Adipose tissue (tissue), 3 donors: ENCODE measurements around the gene NBPF8. TPM values are rescaled to one million over a fixed set of nuclear protein-coding genes. Genes with fewer than 3 reads are reported as not detected.
"Not testable (repeated sequence)": the region's sequence is repeated elsewhere in the genome, so short reads cannot be mapped to it uniquely, and the experiment has no call there.

Source experiments
- H3K27ac ChIP-seq: one replicate; pipeline ENCODE4 v1.5.1; 2013; ENCODE audit warnings: low read depth, low read length
- WGBS, 3 donors: extraction: QIAGEN DNeasy Blood & Tissue Kit; methylation state at CpG; one replicate each; pipeline ENCODE4 v1.1.7; 2013; 5-methylcytosine and 5-hydroxymethylcytosine counted together
- polyA plus RNA-seq, 3 donors: library from polyadenylated mRNA; stranded (reverse); fragments of 200-250 nt; gene quantifications; one replicate each; pipeline ENCODE4 v1.2.3, GENCODE V29; 2013
- donor health status: healthy with polysubstance abuse.
- donor health status: Bipolar disorder and iron deficiency.
- donor health status: healthy.

The NBPF8 gene, protein sequence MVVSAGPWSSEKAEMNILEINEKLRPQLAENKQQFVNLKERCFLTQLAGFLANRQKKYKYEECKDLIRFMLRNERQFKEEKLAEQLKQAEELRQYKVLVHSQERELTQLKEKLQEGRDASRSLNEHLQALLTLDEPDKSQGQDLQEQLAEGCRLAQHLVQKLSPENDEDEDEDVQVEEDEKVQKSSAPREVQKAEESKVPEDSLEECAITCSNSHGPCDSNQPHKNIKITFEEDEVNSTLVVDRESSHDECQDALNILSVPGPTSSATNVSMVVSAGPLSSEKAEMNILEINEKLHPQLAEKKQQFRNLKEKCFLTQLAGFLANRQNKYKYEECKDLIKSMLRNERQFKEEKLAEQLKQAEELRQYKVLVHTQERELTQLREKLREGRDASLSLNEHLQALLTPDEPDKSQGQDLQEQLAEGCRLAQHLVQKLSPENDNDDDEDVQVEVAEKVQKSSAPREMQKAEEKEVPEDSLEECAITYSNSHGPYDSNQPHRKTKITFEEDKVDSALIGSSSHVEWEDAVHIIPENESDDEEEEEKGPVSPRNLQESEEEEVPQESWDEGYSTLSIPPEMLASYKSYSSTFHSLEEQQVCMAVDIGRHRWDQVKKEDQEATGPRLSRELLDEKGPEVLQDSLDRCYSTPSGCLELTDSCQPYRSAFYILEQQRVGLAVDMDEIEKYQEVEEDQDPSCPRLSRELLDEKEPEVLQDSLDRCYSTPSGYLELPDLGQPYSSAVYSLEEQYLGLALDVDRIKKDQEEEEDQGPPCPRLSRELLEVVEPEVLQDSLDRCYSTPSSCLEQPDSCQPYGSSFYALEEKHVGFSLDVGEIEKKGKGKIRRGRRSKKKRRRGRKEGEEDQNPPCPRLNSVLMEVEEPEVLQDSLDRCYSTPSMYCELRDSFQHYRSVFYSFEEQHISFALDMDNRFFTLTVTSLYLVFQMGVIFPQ
- 1 to 10 TPM; 7.0 to 8.9 (median 8.2) TPM for polyA plus RNA-seq

DNA sequence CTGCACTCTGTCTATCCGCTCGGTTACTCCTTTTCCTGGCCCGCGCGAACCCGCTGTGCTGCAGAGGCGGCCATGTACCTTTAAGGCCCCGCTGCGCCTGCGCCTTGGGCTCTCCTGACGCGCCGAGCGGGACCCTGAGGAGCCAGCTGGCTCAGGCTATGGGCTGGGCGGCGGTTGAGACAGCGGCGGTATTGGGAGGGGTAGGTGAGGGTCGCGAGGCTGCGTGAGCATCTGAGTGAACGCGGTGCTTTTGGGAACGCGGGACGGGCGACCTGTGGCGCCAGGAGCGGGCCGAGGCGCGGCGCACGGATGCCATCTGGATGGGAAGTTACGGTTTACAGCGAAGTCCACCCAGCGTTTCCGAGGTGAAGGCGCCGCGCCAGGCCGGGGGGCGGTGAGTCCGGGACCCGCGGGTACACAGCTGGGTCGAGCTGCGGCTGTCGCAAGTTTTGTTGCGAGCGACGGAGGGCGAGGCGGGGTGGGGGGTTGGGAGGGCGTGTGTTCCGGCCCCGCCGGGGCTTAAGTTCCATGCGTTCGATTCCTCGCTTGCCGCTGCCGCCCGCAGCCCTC is at the start of gene NBPF8:
Gene NBPF8 (plus strand): TSS at position 125 of the 570 bp plus-strand sequence. CDS start 21,488 bp downstream, outside the sequence.
- WGBS, 3 donors = 0 to 1% (median 0%) methylated on average over 29 to 44 of the region's 64 CpGs

DNA sequence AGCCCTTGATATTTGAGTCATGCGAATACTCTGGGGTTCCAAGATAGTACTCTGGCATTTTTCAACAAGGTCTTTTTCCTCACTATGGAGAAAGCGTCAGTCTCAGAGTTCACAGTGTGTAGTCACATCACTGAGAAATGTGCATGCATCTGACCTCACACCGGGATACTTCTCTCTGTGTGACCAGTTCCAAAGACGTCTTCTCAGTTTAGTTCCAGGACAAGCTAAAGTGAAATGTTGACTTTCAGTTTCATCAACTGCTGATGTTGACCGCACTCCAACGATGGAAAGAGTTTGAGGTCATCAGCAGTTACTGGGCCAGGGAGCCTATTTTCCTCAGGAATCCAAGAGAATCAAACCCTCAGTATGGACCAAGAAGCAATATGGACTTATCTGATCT is 47.1 kb upstream of the NBPF8 start:
- H3K27ac ChIP-seq = not testable (repeated sequence)
- 75 to 96% (median 92%) methylated on average over 5 of the region's 6 CpGs for WGBS, 3 donors

More for the DNA sequence above, at the start of gene NBPF8:
- not testable (repeated sequence) for H3K27ac ChIP-seq

DNA sequence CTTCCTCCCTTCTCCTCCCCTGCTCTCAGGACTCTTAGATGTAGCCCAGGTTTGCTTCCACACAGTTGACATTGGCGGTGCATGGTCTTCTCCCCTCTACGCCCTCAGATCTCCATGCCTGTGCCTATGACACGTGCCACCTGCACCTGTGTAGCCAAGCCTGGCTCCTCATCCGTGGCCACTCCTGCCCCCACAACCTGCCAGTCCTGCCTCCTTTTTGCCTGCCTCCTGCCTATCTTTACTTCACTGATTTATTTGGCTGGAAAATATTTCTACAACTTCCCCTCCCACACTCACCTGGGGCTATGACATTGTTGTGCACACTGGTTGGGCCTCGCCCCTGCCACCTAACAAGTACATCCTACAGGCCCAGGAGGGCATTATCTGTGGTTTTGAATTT is 28.2 kb upstream of the NBPF8 start:
- WGBS, 3 donors = 87 to 96% (median 92%) methylated on average over 5 of the region's 5 CpGs

DNA sequence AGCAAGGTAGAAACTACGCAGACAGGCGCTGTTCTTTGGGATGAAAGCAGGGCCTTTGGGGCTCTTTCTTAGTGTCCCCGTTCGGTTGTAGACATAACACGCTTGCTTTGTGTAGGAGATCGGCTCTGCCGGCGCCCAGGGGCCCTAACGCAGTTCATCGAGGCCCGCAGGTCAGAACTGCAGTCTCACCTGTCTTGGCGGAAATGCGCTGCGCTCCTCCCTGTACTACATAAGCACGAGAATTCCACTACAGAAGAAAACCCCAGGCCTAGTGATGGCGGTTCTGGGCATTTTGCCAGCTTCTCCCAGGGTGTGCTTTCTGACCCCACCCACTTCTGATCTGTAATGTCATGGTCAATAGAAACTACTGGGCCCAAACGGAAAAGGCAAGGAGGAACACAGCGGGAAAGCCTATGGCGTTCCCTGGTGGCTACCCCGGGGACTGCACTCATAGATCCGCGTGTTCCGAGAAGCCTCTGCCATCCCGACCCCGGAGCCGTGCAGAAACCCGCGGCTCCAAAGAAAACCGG is 26.2 kb upstream of the NBPF8 start:
- not testable (repeated sequence) for H3K27ac ChIP-seq
- 11 to 39% (median 18%) methylated on average over 10 to 18 of the region's 29 CpGs for WGBS, 3 donors

More for the DNA sequence above, 28.2 kb upstream of the NBPF8 start:
- H3K27ac ChIP-seq = not testable (repeated sequence)

DNA sequence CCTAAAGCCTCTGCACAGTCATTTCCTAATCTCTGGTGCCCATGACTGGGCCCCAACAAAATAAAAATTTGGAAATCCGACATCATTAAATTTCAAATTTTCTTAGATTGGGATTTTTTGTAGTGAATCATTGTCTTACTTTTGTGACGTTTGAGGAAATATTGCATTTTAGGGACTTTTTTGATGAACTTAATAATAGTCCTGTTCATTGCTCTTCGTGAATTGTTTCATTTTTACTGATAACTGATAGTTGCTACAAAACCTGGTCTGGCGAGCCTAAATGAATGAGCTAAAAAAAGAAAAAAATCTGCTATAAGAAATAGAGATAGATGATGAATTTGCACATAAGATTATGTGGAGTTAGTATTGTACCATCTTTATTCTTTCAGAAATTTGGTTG is 23.5 kb upstream of the NBPF8 start:
- not testable (repeated sequence) for H3K27ac ChIP-seq
- WGBS, 3 donors = 74 to 82% (median 79%) methylated on average over 4 of the region's 4 CpGs

DNA sequence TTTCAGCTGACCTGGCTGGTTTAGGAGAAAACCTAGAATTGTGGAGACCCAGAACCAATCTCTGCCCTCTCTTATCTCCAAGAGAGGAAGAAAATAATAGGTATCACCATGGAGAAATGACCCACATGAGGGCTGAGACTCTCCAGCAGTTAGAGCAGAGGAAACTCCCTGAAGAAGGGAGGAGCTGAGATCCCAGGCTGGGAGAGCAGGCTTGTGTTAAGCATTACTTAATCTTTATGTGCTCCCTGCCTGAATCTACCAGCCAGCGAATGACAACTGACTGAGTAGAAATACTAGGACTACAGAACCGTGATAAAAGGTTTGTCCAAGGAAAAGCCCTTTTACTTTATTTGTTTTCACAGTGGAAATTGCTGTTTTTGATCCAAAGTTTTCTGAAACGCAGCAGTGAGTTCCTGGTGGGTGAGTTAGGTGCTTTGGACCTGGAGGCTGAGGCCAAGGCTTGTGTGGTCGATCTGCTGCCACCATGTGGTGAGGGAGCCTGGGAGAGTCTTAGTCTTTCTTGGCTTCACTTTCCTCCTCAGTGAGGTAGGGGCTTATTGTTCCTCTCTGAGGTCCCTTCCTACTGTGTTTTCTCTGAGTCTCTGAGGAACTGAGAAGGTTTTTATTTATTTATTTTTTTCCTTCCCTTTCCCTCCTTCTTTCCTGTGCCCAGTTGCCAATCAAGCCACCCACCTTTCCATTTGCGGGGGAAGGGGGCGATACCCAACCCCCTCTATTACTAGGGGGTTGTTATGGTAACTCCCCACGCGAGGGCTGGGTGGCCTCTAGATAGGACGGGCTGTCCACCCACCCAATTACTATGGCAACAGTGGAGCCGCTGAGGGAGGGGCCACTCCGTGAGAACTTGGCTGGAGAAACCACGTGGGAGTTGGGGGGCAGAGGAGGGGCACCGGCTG is 21.3 kb upstream of the NBPF8 start:
- WGBS, 3 donors = 23 to 31% (median 27%) methylated on average over 4 to 7 of the region's 13 CpGs
- not testable (repeated sequence) for H3K27ac ChIP-seq

DNA sequence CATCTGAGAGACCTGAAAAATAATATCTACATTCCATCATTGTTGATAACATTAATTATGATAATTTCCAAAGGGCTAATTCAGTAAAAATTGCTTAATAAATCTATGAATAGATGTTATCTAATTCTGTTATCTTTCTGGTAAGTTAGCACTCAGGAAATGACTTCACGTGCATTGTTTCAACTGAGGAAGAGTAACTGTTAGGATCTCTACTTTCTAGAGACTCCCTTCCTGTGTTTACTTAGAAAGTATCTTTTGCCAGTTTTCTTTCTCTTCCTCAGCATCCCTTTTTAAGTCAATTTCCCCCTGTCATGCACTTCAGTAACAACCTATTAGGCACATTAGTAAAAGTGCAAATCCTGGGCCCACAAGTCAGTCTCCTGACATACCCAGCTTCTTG is 9.5 kb upstream of the NBPF8 start:
- WGBS, 3 donors = no CpG with 5 or more reads among the region's 1 CpG
- H3K27ac ChIP-seq = not testable (repeated sequence)

DNA sequence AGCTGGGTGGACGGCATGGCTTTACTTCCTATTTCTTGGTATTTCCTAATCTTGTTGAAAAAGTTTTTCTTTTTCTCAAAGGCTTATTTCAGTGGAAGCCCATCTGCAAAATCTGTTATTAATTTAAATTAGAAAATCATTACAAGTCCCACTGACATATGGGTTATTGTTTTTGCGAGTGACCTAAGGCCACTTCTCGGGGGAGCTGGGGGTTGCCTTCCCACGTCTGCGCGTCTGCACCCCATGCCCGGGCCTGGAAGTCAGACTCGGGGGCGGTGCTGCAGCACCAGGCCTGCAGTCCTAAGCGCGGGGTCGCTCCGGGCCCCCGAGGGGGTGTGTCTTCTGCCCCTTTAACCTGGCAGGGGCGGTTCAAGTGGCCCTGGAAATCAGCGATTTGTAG is 384 bp upstream of the NBPF8 start:
- not testable (repeated sequence) for H3K27ac ChIP-seq
- WGBS, 3 donors = 1 to 12% (median 2%) methylated on average over 7 of the region's 16 CpGs

DNA sequence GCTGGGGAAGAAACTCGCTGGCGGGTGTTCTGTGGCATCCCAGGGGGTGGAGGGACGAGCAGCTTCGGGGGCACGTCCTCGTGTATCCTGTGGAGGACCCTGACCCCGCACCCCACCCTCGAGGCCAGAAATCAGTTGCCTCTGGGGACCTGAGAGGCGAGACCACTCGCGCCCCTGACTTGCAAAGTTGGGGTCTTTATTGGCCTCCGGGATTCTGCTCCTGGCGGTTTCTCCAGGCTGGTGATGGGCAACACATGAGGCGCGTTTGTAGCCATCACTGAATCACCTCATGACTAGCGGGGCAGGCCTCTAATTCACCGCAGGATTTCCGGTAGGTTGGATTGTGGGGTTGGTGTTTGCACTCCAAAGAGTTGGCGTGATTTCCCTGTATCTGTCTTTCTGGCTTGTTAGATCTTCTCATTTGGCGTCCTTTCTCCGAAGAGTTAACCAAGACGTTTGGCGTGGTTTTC is 692 bp downstream of the NBPF8 start:
- not testable (repeated sequence) for H3K27ac ChIP-seq
- 0 to 4% (median 3%) methylated on average over 15 to 17 of the region's 23 CpGs for WGBS, 3 donors

DNA sequence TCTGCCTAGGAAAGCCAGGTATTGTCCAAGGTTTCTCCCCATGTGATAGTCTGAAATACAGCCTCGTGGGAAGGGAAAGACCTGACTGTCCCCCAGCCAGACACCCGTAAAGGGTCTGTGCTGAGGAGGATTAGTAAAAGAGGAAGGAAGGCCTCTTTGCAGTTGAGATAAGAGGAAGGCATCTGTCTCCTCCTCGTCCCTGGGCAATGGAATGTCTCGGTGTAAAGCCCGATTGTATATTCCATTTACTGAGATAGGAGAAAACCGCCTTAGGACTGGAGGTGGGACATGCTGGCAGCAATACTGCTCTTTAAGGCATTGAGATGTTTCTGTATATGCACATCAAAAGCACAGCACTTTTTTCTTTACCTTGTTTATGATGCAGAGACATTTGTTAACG is 10.2 kb downstream of the NBPF8 start:
- WGBS, 3 donors = 52 to 73% (median 64%) methylated on average over 5 to 7 of the region's 7 CpGs

DNA sequence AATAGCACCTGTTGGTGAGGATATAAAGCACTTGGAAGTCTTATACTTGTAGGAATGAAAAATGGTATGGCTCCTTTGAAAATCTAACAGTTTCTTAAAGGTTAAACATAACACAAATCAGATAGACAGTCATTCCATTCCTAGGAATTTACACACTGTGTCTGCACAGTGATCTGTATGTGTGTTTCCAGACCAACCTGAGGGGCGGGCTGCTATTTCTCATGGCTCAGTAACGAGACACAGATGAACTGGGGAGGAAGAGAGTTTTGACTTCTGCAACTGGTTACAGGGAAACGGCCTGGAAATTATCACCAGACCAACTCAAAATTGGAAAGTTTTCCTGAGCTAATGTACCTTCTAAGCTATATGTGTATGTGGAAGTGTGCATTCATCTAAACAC is 16.8 kb downstream of the NBPF8 start:
- H3K27ac ChIP-seq = not testable (repeated sequence)
- 45 to 61% (median 45%) methylated on average over 2 to 3 of the region's 3 CpGs for WGBS, 3 donors

More for the DNA sequence above, 10.2 kb downstream of the NBPF8 start:
- not testable (repeated sequence) for H3K27ac ChIP-seq

DNA sequence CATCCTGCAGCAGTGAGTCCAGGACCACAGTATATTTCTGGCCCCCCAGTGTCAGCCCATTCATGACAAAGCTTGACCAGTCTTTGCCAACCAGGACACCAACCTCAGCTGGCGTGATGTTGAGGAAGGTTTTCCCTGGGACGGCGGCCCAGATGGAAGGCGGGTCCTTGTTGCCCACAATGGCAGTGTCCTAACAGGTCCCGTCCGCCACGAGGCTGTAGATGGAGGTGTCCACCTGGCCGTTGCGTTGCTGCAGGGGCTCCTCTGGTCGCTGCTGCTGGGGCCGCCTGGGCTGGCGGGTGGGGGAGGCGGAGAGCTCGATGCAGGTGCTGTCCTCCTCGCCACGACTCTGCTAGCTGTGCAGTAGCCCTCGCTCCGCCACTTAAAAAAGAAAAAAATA is 19.0 kb downstream of the NBPF8 start:
- not testable (repeated sequence) for H3K27ac ChIP-seq
- 95 to 97% (median 97%) methylated on average over 11 to 16 of the region's 18 CpGs for WGBS, 3 donors

DNA sequence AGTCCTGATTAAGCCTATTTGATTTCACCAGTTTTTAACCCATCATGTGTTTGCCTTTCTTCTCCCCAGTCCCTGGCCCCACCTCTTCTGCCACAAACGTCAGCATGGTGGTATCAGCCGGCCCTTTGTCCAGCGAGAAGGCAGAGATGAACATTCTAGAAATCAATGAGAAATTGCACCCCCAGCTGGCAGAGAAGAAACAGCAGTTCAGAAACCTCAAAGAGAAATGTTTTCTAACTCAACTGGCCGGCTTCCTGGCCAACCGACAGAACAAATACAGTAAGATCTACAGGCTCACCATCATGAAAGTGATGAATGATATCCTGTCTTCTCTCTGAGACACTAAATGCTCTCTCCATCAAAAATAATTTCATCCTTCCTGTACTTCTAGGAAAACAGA is 34.3 kb downstream of the NBPF8 start:
- H3K27ac ChIP-seq = not testable (repeated sequence)
- WGBS, 3 donors = 28 to 30% (median 29%) methylated on average over 2 of the region's 5 CpGs

Other genes with a start within 250 kb of the NBPF8 start
- 10 to 100 TPM; 10.9 to 30.4 (median 17.2) TPM for gene SEC22B, start 238.5 kb upstream of the NBPF8 start, polyA plus RNA-seq